Measurements from ENCODE around the gene SALL3. TPM values are rescaled to one million over a fixed set of nuclear protein-coding genes. Genes with fewer than 3 reads are reported as not detected.

The SALL3 gene
- total and polyA plus RNA-seq, 2 donors (not counting 3 experiments of a cell fraction or from before 2014, with no cell fraction given): not detected

DNA sequence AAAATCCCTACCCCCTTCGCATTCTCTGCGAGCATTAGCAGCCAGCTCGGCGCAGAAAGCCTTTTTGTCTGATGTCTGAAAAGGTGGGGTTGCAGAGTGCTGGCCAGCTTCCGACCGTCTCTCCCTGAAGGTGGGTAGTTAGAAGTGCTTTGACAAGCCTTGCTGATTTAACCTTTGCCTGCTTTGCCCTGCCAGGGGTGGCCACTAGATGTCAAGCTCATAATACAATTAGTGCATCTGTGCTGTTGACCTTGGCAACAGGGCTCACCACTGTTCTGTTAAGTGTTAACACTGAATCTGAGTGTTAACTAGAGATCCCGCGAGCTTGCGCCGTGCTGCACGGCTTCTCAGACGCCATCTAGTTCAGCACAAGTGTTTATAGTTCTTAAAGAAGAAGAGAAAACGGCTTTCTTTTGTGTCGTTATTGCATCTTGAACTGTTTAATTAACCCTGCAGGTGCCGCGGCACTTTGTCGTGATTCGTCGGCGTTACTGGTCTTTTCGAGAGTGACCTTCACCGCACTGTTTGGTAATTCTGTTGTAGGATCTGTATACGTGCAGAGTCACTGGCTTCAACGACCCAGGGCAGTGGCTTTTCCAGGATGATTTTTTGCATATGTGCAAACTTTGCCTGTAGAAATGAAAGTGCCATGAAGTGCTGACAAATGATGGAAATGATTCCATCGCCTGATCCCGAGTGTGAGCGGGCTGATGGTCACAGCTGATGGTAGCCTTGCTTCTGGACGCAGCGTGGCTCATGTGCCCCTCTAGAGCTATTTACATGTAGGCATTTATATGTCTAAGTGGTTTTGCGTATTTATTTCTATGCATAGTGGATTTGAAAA lies 5.5 kb downstream of the SALL3 start:
- H4K20me1 ChIP-seq (replicated peaks; ENCODE audit: control insufficient read depth, extremely low read depth, insufficient read depth, low read length): no peaks in the 10 kb centered on the region
- H3K9ac ChIP-seq (replicated peaks; ENCODE audit: extremely low read depth, insufficient read depth, low read length): no peak overlapping the region
- ChIA-PET POLR2A (no interaction called here), CTCF (no interaction called here)
- dilution Hi-C loops (cut with MboI; ENCODE audit: extremely low pct_ligation_motif_present, low sequenced_read_pairs) (no loop called here), intact Hi-C loops (cut with micrococcal nuclease) (loop anchor here (5.0 to 10.0 kb wide), 3 partner anchors 80 to 1083 kb away; partner anchors contain the start of gene ATP9B)
- no TSS peak for BruUV-seq (replicated peaks)
- no peaks in the 10 kb centered on the region for H3K79me2 ChIP-seq (ENCODE audit: control insufficient read depth, insufficient read depth, low read length)
- H3K36me3 ChIP-seq (ENCODE audit: control insufficient read depth in 2 of 2, extremely low read depth in 1 of 2, insufficient read depth in 2 of 2, low read length in 2 of 2): no peaks in the 10 kb centered on the region
- TF ChIP-seq POLR2A (IDR thresholded peaks at IDR 0.05; ENCODE audit: low read depth, low read length) (no peak), POLR2AphosphoS5 (IDR thresholded peaks at IDR 0.05; ENCODE audit: insufficient read depth, low read depth, low read length) (no peak)
- H3K27ac ChIP-seq (ENCODE audit: insufficient read depth, low read depth, low read length): no peak overlapping the region
- no peaks in the 10 kb centered on the region for H3K4me1 ChIP-seq (ENCODE audit: control insufficient read depth, extremely low read depth, insufficient read depth, low read length)
- no peaks in the 10 kb centered on the region for H3K9me3 ChIP-seq (replicated peaks; ENCODE audit: control insufficient read depth, insufficient read depth, low read length)
- H3K4me2 ChIP-seq (ENCODE audit: insufficient read depth, low read length): no peak overlapping the region
- DNase-seq (ENCODE audit: low read depth, low spot score) (no peak), FAIRE-seq (no peak)
- no peak overlapping the region for H2AFZ ChIP-seq (ENCODE audit: low read depth, low read length)
- no peak overlapping the region for H3K4me3 ChIP-seq (replicated peaks in 1 of 3; ENCODE audit: insufficient read depth in 1 of 3, low read depth in 1 of 3, low read length in 3 of 3)
- peaks cover 42 to 75% of the 10 kb centered on the region in 2 experiments for H3K27me3 ChIP-seq (ENCODE audit: control insufficient read depth in 2 of 2, insufficient read depth in 2 of 2, low read length in 2 of 2)
- H3K9me1 ChIP-seq (replicated peaks; ENCODE audit: control insufficient read depth, extremely low read depth, insufficient read depth, low read length): no peaks in the 10 kb centered on the region

DNA sequence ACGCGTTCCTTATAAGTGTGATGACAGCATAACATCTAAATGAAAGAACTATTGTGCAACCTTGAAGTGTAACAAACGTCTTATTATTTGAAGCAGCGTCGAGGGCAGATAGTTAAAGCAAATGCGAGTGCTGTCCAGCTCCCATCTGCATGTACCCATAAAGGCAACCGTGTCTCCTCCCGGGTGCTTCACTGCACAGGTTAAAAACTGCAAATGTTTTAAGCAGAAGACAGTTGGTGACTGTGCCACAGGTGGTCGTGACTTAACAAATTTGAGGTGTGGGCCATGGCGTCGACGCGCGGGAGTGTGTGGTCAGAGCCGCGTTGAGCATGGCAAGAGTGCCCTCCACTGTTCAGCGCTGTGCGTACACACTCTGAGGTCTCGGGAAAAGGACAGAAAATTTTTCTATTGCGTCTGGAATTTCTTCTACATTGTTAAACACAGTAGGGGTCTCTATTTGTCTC lies 6.4 kb downstream of the SALL3 start:
- no peaks in the 10 kb centered on the region for H3K9me3 ChIP-seq (replicated peaks; ENCODE audit: control insufficient read depth, insufficient read depth, low read length)
- H3K27ac ChIP-seq (ENCODE audit: insufficient read depth, low read depth, low read length): no peak overlapping the region
- no peak overlapping the region for H3K4me3 ChIP-seq (replicated peaks in 1 of 3; ENCODE audit: insufficient read depth in 1 of 3, low read depth in 1 of 3, low read length in 3 of 3)
- intact Hi-C loops (cut with micrococcal nuclease): loop anchor here (5.0 to 10.0 kb wide), 3 partner anchors 79 to 1084 kb away; partner anchors contain the start of gene ATP9B
- DNase-seq (ENCODE audit: low read depth, low spot score) (peak; percentile 8), FAIRE-seq (no peak)
- BruUV-seq (replicated peaks): no TSS peak
- no peaks in the 10 kb centered on the region for H3K4me1 ChIP-seq (ENCODE audit: control insufficient read depth, extremely low read depth, insufficient read depth, low read length)
- ChIA-PET POLR2A (no interaction called here), CTCF (no interaction called here)
- dilution Hi-C loops (cut with MboI; ENCODE audit: extremely low pct_ligation_motif_present, low sequenced_read_pairs): no loop called here
- H3K36me3 ChIP-seq (ENCODE audit: control insufficient read depth in 2 of 2, extremely low read depth in 1 of 2, insufficient read depth in 2 of 2, low read length in 2 of 2): no peaks in the 10 kb centered on the region
- no peaks in the 10 kb centered on the region for H3K79me2 ChIP-seq (ENCODE audit: control insufficient read depth, insufficient read depth, low read length)
- H3K27me3 ChIP-seq (ENCODE audit: control insufficient read depth in 2 of 2, insufficient read depth in 2 of 2, low read length in 2 of 2): peaks cover 38 to 67% of the 10 kb centered on the region in 2 experiments
- no peak overlapping the region for H3K4me2 ChIP-seq (ENCODE audit: insufficient read depth, low read length)
- no peak overlapping the region for H2AFZ ChIP-seq (ENCODE audit: low read depth, low read length)
- H4K20me1 ChIP-seq (replicated peaks; ENCODE audit: control insufficient read depth, extremely low read depth, insufficient read depth, low read length): no peaks in the 10 kb centered on the region
- no peak for TF ChIP-seq JUN (IDR thresholded peaks at IDR 0.05; ENCODE audit: borderline replicate concordance, insufficient read depth, insufficient read length, low read depth)
- TF ChIP-seq, protein P1, sequence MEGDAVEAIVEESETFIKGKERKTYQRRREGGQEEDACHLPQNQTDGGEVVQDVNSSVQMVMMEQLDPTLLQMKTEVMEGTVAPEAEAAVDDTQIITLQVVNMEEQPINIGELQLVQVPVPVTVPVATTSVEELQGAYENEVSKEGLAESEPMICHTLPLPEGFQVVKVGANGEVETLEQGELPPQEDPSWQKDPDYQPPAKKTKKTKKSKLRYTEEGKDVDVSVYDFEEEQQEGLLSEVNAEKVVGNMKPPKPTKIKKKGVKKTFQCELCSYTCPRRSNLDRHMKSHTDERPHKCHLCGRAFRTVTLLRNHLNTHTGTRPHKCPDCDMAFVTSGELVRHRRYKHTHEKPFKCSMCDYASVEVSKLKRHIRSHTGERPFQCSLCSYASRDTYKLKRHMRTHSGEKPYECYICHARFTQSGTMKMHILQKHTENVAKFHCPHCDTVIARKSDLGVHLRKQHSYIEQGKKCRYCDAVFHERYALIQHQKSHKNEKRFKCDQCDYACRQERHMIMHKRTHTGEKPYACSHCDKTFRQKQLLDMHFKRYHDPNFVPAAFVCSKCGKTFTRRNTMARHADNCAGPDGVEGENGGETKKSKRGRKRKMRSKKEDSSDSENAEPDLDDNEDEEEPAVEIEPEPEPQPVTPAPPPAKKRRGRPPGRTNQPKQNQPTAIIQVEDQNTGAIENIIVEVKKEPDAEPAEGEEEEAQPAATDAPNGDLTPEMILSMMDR (IDR thresholded peaks at IDR 0.05; ENCODE audit: extremely low read depth in 1 of 2, insufficient read depth in 1 of 2, low read depth in 1 of 2, low read length in 2 of 2): peak; percentile 29 to 41
- no peaks in the 10 kb centered on the region for H3K9me1 ChIP-seq (replicated peaks; ENCODE audit: control insufficient read depth, extremely low read depth, insufficient read depth, low read length)
- no peak overlapping the region for H3K9ac ChIP-seq (replicated peaks; ENCODE audit: extremely low read depth, insufficient read depth, low read length)

All from endothelial cell of umbilical vein (primary cell).